HG03103 (cell line): ENCODE data around the gene HIP1R.
"Not testable (repeated sequence)": the region's sequence is repeated elsewhere in the genome, so short reads cannot be mapped to it uniquely, and the experiment has no call there.

Source experiments
- ATAC-seq: cut with Tn5 transposase; IDR thresholded peaks from one replicate; pipeline ENCODE4 v1.9.1; 2021; ENCODE audit warnings: low read depth; ENCODE audit not compliant: unreplicated experiment

HIP1R gene

DNA sequence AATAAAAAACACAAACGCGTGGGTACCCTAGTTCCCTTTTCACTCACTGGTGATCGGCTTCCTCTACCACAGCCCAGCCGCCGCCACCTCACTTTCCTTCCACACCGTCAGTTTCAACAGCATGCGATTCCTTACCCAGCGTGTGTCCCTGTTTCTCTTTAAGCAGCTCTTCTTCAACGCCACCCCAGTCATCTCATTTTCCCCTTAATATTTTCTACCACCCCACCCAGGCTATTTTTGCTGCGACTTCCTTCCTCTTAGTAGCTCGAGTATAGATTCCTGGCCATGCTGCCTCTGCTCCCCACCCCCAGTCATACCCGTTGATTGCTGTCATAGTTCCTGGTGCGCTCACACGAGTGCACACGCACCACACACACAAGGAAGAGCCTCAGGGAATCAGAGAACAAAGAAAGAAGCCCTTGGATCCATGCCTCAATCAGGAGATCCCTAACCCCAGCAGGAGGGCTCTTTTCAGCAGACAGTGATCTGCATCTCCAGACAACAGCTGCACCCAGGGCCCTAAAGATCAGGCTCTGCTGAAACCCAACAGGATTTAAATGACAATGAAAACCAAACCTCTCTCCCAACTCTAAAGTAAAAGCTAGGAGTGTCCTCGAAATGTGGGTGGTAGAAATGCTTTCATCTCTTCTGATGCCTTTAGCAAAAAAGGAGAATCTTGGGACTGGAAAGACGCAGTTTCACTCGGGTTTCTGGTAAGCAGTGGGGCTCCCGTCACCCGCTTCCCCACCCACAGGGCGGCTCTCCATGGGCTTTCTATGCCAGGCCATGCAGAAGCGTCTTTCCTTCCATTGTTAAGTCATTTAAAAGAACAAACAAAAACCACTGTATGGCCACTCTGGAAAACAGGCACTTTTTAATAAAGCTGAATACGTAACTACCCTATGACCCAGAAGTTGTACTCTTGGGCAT lies 36.9 kb downstream of the HIP1R start:
- ATAC-seq, result no peak

GRCh38 chr12:122872815-122873361 lies 37.6 kb downstream of the HIP1R start:
- ATAC-seq, result no peak

DNA sequence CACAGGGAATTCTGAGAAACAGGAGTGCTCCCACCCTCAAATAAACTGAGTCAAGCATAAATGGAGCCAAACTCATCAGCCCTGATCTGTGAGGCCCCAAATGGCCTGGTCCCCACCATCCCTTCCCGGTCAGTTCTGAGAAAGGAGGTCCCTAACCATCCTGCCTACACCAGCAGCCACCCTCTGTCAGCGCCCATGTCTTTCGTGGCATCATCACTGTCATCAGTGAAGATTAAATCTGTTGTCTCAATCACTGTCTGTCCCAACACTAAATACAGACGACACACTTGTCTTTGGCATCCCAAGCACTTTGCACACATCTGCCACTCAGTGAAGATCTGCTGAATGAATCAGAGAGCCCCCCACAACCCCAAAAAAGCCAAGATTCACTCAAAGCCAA lies 38.3 kb downstream of the HIP1R start:
- no peak for ATAC-seq

DNA sequence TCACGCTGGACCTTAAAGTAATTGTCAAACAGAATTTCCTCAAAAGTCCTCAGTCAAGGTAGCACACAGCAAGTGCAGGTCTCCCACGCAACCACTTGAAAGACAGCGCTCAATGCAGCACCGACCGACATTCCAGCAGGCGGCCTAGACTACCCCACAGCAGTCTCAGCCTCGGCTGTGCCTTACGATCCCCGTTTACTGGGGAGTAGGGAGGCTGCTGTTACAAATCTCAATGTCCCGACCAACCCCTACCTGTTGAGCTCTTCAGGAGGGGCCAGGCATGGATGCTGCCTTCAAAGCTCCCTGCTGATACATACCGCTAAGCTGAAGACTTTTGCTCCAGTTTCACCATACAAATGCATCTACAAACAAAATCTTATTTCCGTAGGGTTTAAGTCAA lies 38.8 kb downstream of the HIP1R start:
- no peak for ATAC-seq

DNA sequence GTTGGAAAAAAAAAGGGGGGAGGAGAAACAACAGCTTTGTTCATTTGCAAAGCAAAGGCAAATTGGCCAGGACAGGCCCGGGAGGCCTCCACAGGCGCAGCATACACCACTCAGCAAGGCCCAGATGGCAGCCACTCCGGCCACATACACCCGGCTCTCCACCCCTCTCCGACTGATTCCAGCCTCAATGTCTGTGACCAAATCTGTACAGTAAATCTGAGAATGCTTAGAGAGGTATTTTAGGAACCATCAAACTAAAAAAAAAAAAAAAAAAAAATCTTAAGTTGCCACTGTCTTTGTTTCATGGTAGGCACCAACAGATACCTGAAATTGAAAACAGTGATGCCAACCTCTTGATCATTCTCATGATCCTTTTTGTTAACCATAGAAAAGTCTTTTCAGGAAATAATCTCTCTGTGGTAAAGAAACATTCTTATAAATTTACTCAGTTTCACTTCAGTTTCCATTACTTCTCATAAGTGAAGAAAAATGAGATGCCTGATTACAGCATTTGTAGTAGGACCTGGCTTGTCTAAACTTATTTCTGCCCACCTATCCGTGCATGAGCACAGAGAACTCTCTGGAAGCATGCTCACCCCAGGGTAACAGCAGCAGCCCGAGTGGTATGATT lies 40.4 kb downstream of the HIP1R start:
- ATAC-seq, result peak; percentile 55

DNA sequence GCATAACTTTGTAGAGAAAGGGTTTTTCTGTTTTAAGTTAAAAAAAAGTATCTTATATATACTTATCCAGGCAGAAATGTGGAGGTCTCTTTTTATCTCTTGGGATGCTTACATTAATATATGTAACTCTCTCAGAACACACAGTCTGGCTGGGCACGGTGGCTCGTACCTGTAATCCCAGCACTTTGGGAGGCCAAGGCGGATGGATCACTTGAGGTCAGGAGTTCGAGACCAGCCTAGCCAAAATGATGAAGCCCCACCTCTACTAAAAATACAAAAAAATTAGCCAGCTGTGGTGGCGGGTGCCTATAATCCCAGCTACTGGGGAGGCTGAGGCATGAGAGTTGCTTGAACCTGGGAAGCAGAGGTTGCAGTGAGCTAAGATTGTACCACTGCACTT lies 41.0 kb downstream of the HIP1R start:
- ATAC-seq, result not testable (repeated sequence)

GRCh38 chr12:122876731-122877130 lies 41.5 kb downstream of the HIP1R start:
- no peak for ATAC-seq

- ATAC-seq, result no peak
These were observed 43.7 kb downstream of the HIP1R start for GRCh38 chr12:122878780-122879612.

GRCh38 chr12:122880155-122880667 lies 45.0 kb downstream of the HIP1R start:
- no peak for ATAC-seq

DNA sequence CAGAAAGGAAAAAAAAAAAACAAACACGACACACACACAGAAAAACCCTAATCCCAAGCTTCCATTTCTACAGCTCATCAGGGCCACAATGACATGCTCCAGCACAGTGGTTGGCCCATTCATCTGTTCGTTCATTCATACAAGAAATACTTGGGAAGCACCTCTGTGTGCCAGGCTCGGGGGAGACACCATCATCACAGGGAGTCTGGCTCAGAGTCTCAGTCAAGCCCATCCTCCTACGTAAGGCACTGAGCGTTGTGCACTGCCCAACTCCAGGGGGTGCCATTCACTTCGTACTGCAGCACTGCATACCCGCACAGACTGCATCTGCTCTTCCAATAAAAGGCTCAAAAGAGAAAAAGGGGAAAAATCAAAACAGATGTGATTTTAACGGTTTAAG lies 45.4 kb downstream of the HIP1R start:
- no peak for ATAC-seq

DNA sequence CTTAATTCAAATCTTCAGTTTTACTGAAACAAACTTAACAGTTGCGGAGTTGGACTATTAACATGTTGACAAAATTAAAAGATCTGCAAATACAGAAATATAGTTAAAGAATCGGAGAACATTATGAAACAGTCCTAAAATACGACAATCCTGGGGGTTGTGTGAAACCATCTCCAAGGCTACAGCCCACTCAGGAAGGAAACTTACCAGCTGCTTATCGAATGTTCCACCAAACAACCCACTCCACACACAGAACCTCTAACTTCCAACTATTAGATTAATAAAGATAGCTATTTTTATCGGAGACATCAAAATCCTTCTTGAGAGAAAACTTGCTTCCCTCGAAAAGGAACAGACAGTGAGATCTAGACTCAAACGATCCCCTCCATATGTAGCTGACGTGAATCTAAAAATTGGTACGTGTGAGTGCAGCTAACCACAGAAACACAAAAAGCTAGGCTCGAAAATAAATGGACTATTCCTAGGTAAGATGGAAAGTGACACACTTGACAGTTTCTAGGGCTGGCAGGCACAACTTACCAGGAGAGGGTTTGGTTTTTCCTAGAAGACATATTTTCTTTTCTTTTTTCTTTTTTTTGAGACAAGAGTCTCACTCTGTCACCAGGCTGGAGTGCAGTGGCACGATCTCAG lies 47.8 kb downstream of the HIP1R start:
- no peak for ATAC-seq

DNA sequence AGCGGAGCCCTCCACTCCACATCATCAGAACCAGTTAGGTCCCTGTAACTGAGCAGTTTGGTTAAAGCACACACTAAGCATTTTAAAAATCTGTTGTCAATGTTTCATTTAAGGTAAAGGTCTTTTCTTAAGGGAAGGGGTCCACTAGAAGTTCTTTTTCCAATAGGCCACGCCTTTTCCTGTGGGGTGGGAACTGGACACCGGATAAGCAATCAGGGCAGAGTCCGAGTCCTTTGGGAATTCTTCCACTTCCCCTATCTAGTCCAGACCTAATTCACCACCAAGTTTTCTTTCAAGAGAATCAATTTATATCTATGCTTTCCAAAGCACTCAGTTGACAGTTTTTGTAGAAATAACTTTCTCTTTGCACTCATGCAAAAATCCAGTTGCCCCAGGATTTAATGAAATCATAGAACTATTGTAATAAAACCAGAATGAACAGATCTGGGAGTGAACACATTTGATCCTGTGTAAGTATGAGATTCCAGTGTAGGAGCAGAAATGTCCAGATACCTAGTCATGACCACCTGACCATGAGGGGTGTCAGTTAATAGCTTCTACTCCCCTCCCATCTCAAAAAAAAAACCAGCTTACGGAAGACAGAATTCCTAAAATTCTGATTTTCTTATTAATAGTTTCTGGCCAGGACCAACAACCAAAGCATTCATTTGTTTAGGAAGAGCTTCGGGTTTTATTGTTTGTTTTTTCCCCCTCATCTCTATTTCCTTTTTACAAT lies 49.0 kb downstream of the HIP1R start:
- ATAC-seq, result no peak

GRCh38 chr12:122884860-122885259 lies 49.6 kb downstream of the HIP1R start:
- ATAC-seq, result no peak

DNA sequence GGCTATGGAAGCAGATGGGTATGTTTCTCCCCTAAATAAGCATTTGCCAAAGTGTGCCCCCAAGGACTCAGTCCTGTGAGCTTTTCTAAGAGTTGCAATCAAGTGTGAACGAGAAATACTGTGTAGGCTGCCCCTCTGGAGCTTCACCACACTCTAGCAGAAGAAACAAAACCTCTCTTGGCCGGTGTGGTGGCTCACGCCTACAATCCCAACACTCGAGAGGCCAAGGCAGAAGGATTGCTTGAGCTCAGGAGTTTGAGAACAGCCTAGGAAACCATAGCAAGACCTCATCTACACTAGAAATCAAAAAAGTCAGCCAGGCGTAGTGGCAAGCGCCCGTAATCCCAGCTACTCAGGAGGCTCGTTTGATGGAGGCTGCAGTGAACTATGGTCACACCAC lies 50.9 kb downstream of the HIP1R start:
- ATAC-seq, result no peak

- peak; percentile 57 for ATAC-seq
These were observed 51.9 kb downstream of the HIP1R start for GRCh38 chr12:122886851-122887818.

DNA sequence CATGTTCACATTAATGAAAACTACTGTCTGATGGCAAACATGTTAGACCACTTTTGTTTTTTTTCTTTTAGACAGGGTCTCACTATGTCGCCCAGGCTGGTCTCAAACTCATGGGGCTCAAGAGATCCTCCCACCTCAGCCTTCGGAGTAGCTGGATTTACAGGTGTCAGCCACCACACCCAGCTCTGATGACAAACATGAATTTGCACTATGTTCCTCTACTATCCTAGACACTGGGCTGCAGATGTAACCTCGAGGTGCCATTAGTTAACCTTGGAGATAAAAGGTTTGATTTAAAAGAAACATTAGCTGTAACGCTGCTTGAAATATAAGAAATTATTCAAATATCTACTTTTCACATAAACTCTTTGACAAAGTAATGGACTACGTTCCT lies 52.6 kb downstream of the HIP1R start:
- ATAC-seq, result peak; percentile 17

DNA sequence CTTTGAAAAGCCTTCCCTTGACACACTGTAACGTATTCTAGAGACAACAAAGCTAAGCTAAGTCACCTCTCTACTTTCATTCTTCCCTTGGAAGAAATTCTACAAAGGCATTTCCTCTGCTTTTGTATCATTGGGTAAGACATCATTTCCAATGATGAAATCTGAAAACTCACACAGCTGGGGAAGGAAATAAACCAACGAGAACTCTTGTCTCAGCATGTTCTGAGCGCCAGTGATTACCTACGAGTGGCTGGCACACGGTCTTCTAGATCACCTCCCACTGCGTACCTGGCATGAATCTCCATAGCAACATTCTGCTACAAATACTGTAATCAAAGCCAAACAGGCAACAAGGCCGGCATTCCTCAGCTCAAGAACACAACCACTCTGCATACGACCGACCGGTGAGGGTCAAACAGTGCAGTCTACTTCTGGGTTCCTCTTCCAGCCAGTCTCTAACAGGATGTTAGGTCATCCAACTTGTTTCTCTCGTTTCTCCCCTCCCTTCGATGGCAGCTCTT lies 53.0 kb downstream of the HIP1R start:
- ATAC-seq, result no peak
